ENCODE data around the gene C6orf141. TPM values are rescaled to one million over a fixed set of nuclear protein-coding genes. Genes with fewer than 3 reads are reported as not detected.
"Not testable (repeated sequence)": the region's sequence is repeated elsewhere in the genome, so short reads cannot be mapped to it uniquely, and the experiment has no call there.

C6orf141 gene
- polyA plus RNA-seq, 3 donors, result 0.21 to 0.61 (median 0.58) TPM

GRCh38 chr6:49565855-49566254, 15.4 kb downstream of the C6orf141 start:
- no peak for DNase-seq (ENCODE audit: low read depth in 3 of 3, low spot score in 2 of 3)

- DNase-seq (ENCODE audit: low read depth in 3 of 3, low spot score in 2 of 3), result no peak
These were observed 20.1 kb downstream of the C6orf141 start for GRCh38 chr6:49570474-49571079.

- DNase-seq (ENCODE audit: low read depth in 3 of 3, low spot score in 2 of 3), result no peak
These were observed 26.1 kb downstream of the C6orf141 start for GRCh38 chr6:49576618-49577017.

- DNase-seq (ENCODE audit: low read depth in 3 of 3, low spot score in 2 of 3), result no peak
These were observed 29.2 kb downstream of the C6orf141 start for GRCh38 chr6:49579649-49580048.

GRCh38 chr6:49582529-49582928, 32.1 kb downstream of the C6orf141 start:
- no peak for DNase-seq (ENCODE audit: low read depth in 3 of 3, low spot score in 2 of 3)

- DNase-seq (ENCODE audit: low read depth in 3 of 3, low spot score in 2 of 3), result not testable (repeated sequence)
These were observed 36.8 kb downstream of the C6orf141 start for GRCh38 chr6:49587262-49587661.

Other genes starting within 250 kb of the C6orf141 start
- 10 to 100 TPM; 50.5 to 56.6 (median 56.4) TPM for gene MMUT, start 87.4 kb upstream of the C6orf141 start, polyA plus RNA-seq (ENCODE audit: insufficient read length in 3 of 3)
- 10 to 100 TPM; 13.0 to 15.9 (median 13.7) TPM for gene CENPQ, start 87.3 kb upstream of the C6orf141 start, polyA plus RNA-seq (ENCODE audit: insufficient read length in 3 of 3)
- gene GLYATL3, start 50.7 kb upstream of the C6orf141 start, polyA plus RNA-seq (ENCODE audit: insufficient read length in 3 of 3), result not detected
- 1 to 10 TPM in 1 of 3 donors, under 1 TPM in 2; 0.67 to 1.6 (median 0.80) TPM for gene RHAG, start 86.2 kb downstream of the C6orf141 start, polyA plus RNA-seq (ENCODE audit: insufficient read length in 3 of 3)
- gene CRISP2, start 162.9 kb downstream of the C6orf141 start, polyA plus RNA-seq (ENCODE audit: insufficient read length in 3 of 3), result under 1 TPM; 0.15 to 0.24 (median 0.18) TPM
- under 1 TPM; 0.10 to 0.55 (median 0.10) TPM for gene CRISP3, start 193.7 kb downstream of the C6orf141 start, polyA plus RNA-seq (ENCODE audit: insufficient read length in 3 of 3)
- gene PGK2, start 236.6 kb downstream of the C6orf141 start, polyA plus RNA-seq (ENCODE audit: insufficient read length in 3 of 3), result not detected

Measured in right renal cortex interstitium (tissue), 3 donors.